ENCODE measurements around the gene SHH.

Gene SHH

DNA sequence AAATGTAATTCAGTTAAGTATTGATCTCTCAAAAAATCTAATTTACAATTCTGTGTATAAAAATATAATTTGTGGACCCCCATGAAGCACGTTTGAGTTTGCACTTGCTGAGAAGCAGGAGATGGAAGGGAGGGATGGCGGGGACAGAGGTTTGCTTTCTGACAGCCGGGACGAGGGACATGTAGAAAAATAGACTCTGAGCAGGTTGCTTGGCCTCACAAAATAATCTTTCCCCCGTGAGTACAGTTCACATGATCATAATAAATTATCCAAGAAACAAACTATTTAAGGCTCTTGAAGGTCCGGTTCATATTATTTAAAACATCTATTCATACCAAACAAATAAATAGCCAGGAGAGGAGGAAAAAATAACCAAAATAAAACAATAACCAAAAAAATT lies 10.0 kb downstream of the SHH start:
- H3K9ac ChIP-seq (ENCODE audit: low read length): no peak overlapping the region
- peaks cover 10% of the 10 kb centered on the region for H3K4me1 ChIP-seq (ENCODE audit: insufficient read depth, low read length)
- H3K36me3 ChIP-seq (ENCODE audit: insufficient read depth, low read length): no peaks in the 10 kb centered on the region
- peaks cover 20 to 70% of the 10 kb centered on the region in 2 donors for H3K27me3 ChIP-seq (ENCODE audit: control insufficient read depth in 1 of 2, insufficient read depth in 2 of 2, low read length in 2 of 2)
- H3K27ac ChIP-seq (ENCODE audit: low read depth, low read length): no peak overlapping the region
- no peaks in the 10 kb centered on the region for H3K9me3 ChIP-seq (ENCODE audit: low read length)
- H3K4me3 ChIP-seq (ENCODE audit: low read depth in 1 of 2, low read length in 2 of 2): no peak overlapping the region

- Histone ChIP-seq H3K27ac (ENCODE audit: low read depth, low read length) (no peak overlapping the region), H3K9ac (ENCODE audit: low read length) (no peak overlapping the region), H3K36me3 (ENCODE audit: insufficient read depth, low read length) (no peaks in the 10 kb centered on the region), H3K27me3 (ENCODE audit: control insufficient read depth in 1 of 2, insufficient read depth in 2 of 2, low read length in 2 of 2) (peaks cover 22 to 69% of the 10 kb centered on the region in 2 donors), H3K4me1 (ENCODE audit: insufficient read depth, low read length) (peaks cover 7% of the 10 kb centered on the region), H3K9me3 (ENCODE audit: low read length) (no peaks in the 10 kb centered on the region), H3K4me3 (ENCODE audit: low read depth in 1 of 2, low read length in 2 of 2) (no peak overlapping the region)
These were observed 11.5 kb downstream of the SHH start for GRCh38 chr7:155800741-155801267.

DNA sequence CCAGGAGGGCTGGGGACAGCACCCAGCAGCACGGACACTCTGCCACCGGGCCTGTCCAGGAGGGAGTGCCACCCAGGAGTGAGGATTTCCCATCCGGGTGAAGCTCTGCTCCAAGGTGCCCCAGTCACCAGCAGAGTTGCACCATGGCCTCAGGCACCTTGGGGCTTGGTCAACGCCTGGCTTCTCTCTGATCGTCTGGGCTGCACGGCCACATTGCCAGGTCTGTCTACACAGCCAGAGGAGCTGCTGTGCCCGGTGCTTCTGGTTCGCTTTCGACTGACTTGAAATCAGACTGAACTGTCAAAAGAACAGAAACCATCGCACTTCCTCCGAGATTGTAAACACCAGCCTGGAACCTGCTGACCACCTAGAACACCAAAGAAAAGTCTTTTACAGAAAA lies 12.0 kb downstream of the SHH start:
- H3K27me3 ChIP-seq (ENCODE audit: control insufficient read depth in 1 of 2, insufficient read depth in 2 of 2, low read length in 2 of 2): peaks cover 25 to 65% of the 10 kb centered on the region in 2 donors

GRCh38 chr7:155799514-155799913 lies 12.7 kb downstream of the SHH start:
- Histone ChIP-seq H3K4me3 (ENCODE audit: low read depth in 1 of 2, low read length in 2 of 2) (no peak overlapping the region), H3K27ac (ENCODE audit: low read depth, low read length) (no peak overlapping the region), H3K4me1 (ENCODE audit: insufficient read depth, low read length) (no peaks in the 10 kb centered on the region), H3K27me3 (ENCODE audit: control insufficient read depth in 1 of 2, insufficient read depth in 2 of 2, low read length in 2 of 2) (peaks cover 17 to 57% of the 10 kb centered on the region in 2 donors), H3K9ac (ENCODE audit: low read length) (no peak overlapping the region), H3K9me3 (ENCODE audit: low read length) (no peaks in the 10 kb centered on the region), H3K36me3 (ENCODE audit: insufficient read depth, low read length) (no peaks in the 10 kb centered on the region)

More for the DNA sequence above, 12.0 kb downstream of the SHH start:
- Histone ChIP-seq H3K36me3 (ENCODE audit: insufficient read depth, low read length) (no peaks in the 10 kb centered on the region), H3K27ac (ENCODE audit: low read depth, low read length) (no peak overlapping the region), H3K4me3 (ENCODE audit: low read depth in 1 of 2, low read length in 2 of 2) (no peak overlapping the region), H3K9me3 (ENCODE audit: low read length) (no peaks in the 10 kb centered on the region), H3K4me1 (ENCODE audit: insufficient read depth, low read length) (peaks cover 4% of the 10 kb centered on the region), H3K9ac (ENCODE audit: low read length) (no peak overlapping the region)

DNA sequence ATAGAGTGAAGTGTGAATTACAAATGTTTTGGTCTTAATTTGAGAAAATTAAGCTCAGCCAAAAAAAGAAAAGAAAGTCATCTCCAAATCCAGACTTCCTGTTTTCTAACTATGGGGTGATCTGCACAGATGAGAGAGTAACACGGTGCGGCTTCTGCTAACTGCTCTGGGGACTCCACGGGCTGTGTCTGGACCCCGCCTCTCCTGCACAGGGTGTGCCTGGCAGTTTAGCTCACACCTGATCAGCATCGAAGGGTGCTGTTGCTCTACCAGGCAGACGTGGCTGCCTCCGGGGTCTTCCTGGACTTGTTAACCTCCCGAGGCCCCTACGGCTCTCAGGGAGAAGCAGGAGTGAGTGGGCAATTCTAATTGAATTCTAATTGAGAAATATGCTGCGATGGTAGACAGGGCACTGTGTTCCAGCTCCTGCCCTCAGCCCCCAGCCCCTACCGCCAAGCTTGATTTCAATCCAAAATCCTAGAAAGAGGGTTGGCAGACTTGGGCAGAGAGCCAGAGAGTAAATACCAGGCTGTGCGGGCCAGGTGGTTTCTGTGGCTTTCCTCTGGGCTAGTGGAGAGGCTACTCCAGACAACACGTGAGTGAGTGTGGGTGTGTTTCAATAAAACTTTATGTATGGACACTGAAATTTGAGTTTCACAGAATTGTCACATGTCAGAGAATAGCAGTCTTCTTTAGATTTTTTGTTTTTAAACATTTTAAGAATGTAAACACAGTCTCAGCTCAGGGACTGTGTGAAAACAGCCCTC lies 13.4 kb downstream of the SHH start:
- no peaks in the 10 kb centered on the region for H3K9me3 ChIP-seq (ENCODE audit: low read length)
- no peak overlapping the region for H3K4me3 ChIP-seq (ENCODE audit: low read depth in 1 of 2, low read length in 2 of 2)
- no peaks in the 10 kb centered on the region for H3K4me1 ChIP-seq (ENCODE audit: insufficient read depth, low read length)
- H3K27me3 ChIP-seq (ENCODE audit: control insufficient read depth in 1 of 2, insufficient read depth in 2 of 2, low read length in 2 of 2): peaks cover 14 to 54% of the 10 kb centered on the region in 2 donors
- H3K27ac ChIP-seq (ENCODE audit: low read depth, low read length): no peak overlapping the region
- H3K36me3 ChIP-seq (ENCODE audit: insufficient read depth, low read length): no peaks in the 10 kb centered on the region
- H3K9ac ChIP-seq (ENCODE audit: low read length): no peak overlapping the region

DNA sequence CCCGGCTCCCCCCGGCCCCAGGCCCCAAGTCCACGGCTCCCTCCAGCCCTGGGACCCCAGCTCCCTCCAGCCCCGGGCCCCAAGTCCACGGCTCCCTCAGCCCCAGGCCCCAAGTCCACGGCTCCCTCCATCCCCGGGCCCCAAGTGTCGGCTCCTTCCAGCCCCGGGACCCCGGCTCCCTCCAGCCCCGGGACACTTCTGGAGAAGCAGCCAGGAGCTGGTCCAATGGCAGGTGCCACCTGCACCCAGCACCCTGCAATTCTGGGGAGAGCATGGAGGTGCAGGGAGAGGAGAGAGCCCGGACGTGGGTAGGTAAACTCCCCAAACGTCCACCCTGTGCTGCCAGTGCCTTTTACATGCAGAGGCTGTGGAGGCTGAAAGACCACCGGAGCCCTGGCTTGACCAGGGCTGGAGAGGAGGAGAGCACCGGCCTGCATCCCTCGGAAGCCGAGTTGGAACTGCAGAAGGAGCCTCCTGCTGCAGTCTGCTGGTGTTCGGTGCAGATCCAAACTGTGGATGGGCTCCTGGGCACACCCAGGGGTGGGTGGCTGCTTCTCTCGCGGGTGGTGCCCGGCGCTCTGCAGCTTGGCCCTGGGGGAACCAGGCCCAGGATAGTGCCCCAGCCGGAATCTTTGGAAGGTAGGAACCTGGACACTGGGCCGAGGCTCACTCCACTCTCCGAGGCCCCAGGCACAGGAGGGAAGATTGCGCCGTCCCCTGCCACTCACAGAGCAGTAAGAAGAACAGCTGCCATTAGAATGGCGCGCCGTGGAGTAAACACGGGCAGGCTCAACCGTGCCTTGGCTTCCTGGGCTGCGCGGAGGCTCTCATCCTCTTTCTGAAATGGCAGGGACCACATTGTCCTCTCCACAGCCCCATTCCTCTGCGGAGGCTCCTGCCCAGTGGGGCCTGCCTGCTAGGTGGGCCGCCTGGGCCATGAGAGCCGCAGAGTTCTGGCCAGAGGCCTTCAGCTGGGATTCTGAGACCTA lies 14.7 kb downstream of the SHH start:
- Histone ChIP-seq H3K27ac (ENCODE audit: low read depth, low read length) (no peak overlapping the region), H3K4me1 (ENCODE audit: insufficient read depth, low read length) (no peaks in the 10 kb centered on the region), H3K27me3 (ENCODE audit: control insufficient read depth in 1 of 2, insufficient read depth in 2 of 2, low read length in 2 of 2) (peaks cover 14 to 45% of the 10 kb centered on the region in 2 donors)

GRCh38 chr7:155796381-155797261 lies 15.6 kb downstream of the SHH start:
- Histone ChIP-seq H3K9ac (ENCODE audit: low read length) (no peak overlapping the region), H3K4me1 (ENCODE audit: insufficient read depth, low read length) (no peaks in the 10 kb centered on the region), H3K27ac (ENCODE audit: low read depth, low read length) (no peak overlapping the region), H3K4me3 (ENCODE audit: low read depth in 1 of 2, low read length in 2 of 2) (no peak overlapping the region), H3K27me3 (ENCODE audit: control insufficient read depth in 1 of 2, insufficient read depth in 2 of 2, low read length in 2 of 2) (peaks cover 14 to 45% of the 10 kb centered on the region in 2 donors), H3K36me3 (ENCODE audit: insufficient read depth, low read length) (no peaks in the 10 kb centered on the region), H3K9me3 (ENCODE audit: low read length) (no peaks in the 10 kb centered on the region)

More for the DNA sequence above, 14.7 kb downstream of the SHH start:
- no peaks in the 10 kb centered on the region for H3K9me3 ChIP-seq (ENCODE audit: low read length)
- no peaks in the 10 kb centered on the region for H3K36me3 ChIP-seq (ENCODE audit: insufficient read depth, low read length)
- no peak overlapping the region for H3K4me3 ChIP-seq (ENCODE audit: low read depth in 1 of 2, low read length in 2 of 2)
- H3K9ac ChIP-seq (ENCODE audit: low read length): no peak overlapping the region

GRCh38 chr7:155795951-155796350 lies 16.3 kb downstream of the SHH start:
- Histone ChIP-seq H3K9me3 (ENCODE audit: low read length) (no peaks in the 10 kb centered on the region), H3K27ac (ENCODE audit: low read depth, low read length) (no peak overlapping the region), H3K27me3 (ENCODE audit: control insufficient read depth in 1 of 2, insufficient read depth in 2 of 2, low read length in 2 of 2) (peaks cover 11 to 39% of the 10 kb centered on the region in 2 donors)

GRCh38 chr7:155795401-155795800 lies 16.9 kb downstream of the SHH start:
- Histone ChIP-seq H3K36me3 (ENCODE audit: insufficient read depth, low read length) (no peaks in the 10 kb centered on the region), H3K9me3 (ENCODE audit: low read length) (no peaks in the 10 kb centered on the region), H3K9ac (ENCODE audit: low read length) (no peak overlapping the region), H3K27me3 (ENCODE audit: control insufficient read depth in 1 of 2, insufficient read depth in 2 of 2, low read length in 2 of 2) (peaks cover 11 to 34% of the 10 kb centered on the region in 2 donors), H3K4me3 (ENCODE audit: low read depth in 1 of 2, low read length in 2 of 2) (no peak overlapping the region), H3K27ac (ENCODE audit: low read depth, low read length) (no peak overlapping the region), H3K4me1 (ENCODE audit: insufficient read depth, low read length) (no peaks in the 10 kb centered on the region)

More at GRCh38 chr7:155795951-155796350, 16.3 kb downstream of the SHH start:
- H3K4me1 ChIP-seq (ENCODE audit: insufficient read depth, low read length): no peaks in the 10 kb centered on the region
- H3K36me3 ChIP-seq (ENCODE audit: insufficient read depth, low read length): no peaks in the 10 kb centered on the region
- no peak overlapping the region for H3K9ac ChIP-seq (ENCODE audit: low read length)
- H3K4me3 ChIP-seq (ENCODE audit: low read depth in 1 of 2, low read length in 2 of 2): no peak overlapping the region

DNA sequence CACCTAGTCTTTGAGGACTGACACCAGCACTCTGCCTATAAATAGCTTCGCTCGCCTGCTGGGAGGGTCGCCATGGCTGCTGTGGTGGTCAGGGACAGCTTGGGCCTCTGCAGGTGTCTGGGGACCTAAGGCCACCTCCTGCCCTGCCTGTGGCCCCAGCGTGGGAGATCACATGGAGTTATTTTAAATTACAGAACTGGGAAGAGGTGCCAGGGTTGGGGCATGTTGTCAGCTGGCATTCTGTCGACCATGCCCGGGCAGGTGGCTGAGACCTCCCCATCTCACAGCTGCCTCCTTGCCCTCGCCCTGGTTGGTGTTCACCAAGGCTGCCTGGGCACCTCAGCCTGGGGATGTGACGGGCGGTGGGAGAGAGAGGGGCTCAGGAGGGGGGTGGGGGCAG lies 18.1 kb downstream of the SHH start:
- peaks cover 11 to 24% of the 10 kb centered on the region in 2 donors for H3K27me3 ChIP-seq (ENCODE audit: control insufficient read depth in 1 of 2, insufficient read depth in 2 of 2, low read length in 2 of 2)

More for the DNA sequence above, 18.1 kb downstream of the SHH start:
- Histone ChIP-seq H3K9me3 (ENCODE audit: low read length) (no peaks in the 10 kb centered on the region), H3K4me3 (ENCODE audit: low read depth in 1 of 2, low read length in 2 of 2) (no peak overlapping the region), H3K36me3 (ENCODE audit: insufficient read depth, low read length) (no peaks in the 10 kb centered on the region), H3K9ac (ENCODE audit: low read length) (no peak overlapping the region), H3K4me1 (ENCODE audit: insufficient read depth, low read length) (no peaks in the 10 kb centered on the region), H3K27ac (ENCODE audit: low read depth, low read length) (no peak overlapping the region)
